Measurements from ENCODE around the gene LRRC59. TPM values are rescaled to one million over a fixed set of nuclear protein-coding genes. Genes with fewer than 3 reads are reported as not detected.

LRRC59 gene
- total RNA-seq, 1 donor from 2014 or later: 185 TPM

DNA sequence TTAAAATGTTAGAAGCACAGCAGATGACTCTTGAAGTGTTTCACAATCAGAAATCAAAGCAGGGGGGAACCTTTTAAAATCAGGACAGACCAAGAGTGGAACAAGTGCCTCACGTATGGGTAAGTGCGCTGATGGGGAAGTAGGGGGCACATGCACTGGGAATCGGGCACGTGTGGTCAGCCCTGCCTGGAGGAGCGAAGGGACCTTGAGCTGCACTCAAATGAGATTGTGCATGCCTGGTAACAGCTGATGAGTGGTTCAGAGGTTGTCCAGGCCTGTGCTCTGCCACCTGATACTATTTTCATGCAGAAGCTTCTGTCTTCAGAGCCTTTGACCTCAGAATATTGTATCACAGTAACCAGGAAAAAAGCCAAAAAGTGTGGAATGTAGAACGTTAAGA is 65.1 kb downstream of the LRRC59 start:
- FAIRE-seq (no peak), DNase-seq (ENCODE audit: low read depth) (no peak)
- H3K4me2 ChIP-seq (ENCODE audit: low read length): no peak overlapping the region
- H3K79me2 ChIP-seq (ENCODE audit: insufficient read depth, low read length): no peaks in the 10 kb centered on the region
- no peak overlapping the region for H3K9ac ChIP-seq (ENCODE audit: low read length)
- Mint-ChIP-seq H3K9me3 (ENCODE audit: unreplicated experiment) (no peaks in the 10 kb centered on the region), H3K27me3 (ENCODE audit: low read depth, unreplicated experiment) (peaks cover 25% of the 10 kb centered on the region), H3K4me1 (ENCODE audit: low read depth, unreplicated experiment) (peaks cover 1% of the 10 kb centered on the region), H3K36me3 (ENCODE audit: low read depth, unreplicated experiment) (peaks cover 1% of the 10 kb centered on the region), H3K27ac (ENCODE audit: unreplicated experiment) (no peak overlapping the region), H3K4me3 (ENCODE audit: unreplicated experiment) (no peak overlapping the region)
- no peak overlapping the region for H3K27ac ChIP-seq (ENCODE audit: low read depth, low read length)
- H3K27me3 ChIP-seq (ENCODE audit: insufficient read depth, low read length): no peaks in the 10 kb centered on the region
- no peaks in the 10 kb centered on the region for H4K20me1 ChIP-seq (ENCODE audit: insufficient read depth, low read length)
- H3K4me1 ChIP-seq (ENCODE audit: insufficient read depth, low read length): peaks cover 13% of the 10 kb centered on the region
- TF ChIP-seq EZH2 (IDR thresholded peaks at IDR 0.05; ENCODE audit: insufficient read depth, low read length): no peak
- TF ChIP-seq, protein P1, sequence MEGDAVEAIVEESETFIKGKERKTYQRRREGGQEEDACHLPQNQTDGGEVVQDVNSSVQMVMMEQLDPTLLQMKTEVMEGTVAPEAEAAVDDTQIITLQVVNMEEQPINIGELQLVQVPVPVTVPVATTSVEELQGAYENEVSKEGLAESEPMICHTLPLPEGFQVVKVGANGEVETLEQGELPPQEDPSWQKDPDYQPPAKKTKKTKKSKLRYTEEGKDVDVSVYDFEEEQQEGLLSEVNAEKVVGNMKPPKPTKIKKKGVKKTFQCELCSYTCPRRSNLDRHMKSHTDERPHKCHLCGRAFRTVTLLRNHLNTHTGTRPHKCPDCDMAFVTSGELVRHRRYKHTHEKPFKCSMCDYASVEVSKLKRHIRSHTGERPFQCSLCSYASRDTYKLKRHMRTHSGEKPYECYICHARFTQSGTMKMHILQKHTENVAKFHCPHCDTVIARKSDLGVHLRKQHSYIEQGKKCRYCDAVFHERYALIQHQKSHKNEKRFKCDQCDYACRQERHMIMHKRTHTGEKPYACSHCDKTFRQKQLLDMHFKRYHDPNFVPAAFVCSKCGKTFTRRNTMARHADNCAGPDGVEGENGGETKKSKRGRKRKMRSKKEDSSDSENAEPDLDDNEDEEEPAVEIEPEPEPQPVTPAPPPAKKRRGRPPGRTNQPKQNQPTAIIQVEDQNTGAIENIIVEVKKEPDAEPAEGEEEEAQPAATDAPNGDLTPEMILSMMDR (IDR thresholded peaks at IDR 0.05; ENCODE audit: insufficient read depth, low read depth, low read length): no peak
- H3K36me3 ChIP-seq (ENCODE audit: insufficient read depth, low read length): no peaks in the 10 kb centered on the region
- no peak overlapping the region for H2AFZ ChIP-seq (ENCODE audit: low read depth, low read length)
- no peaks in the 10 kb centered on the region for H3K9me3 ChIP-seq (ENCODE audit: insufficient read depth, low read depth, low read length)
- H3K4me3 ChIP-seq (ENCODE audit: insufficient read depth, low read depth, low read length): no peak overlapping the region

Other genes with a start within 250 kb of the LRRC59 start
- 73.6 and 75.9 TPM in 2 replicates for gene PPP1R9B, start 246.8 kb downstream of the LRRC59 start, total RNA-seq
- gene SGCA, start 231.5 kb downstream of the LRRC59 start, total RNA-seq: 0.32 TPM in 1 of 2 replicates, not detected in the other
- gene COL1A1, start 195.9 kb downstream of the LRRC59 start, total RNA-seq: 12,796 and 18,656 TPM in 2 replicates
- 18.3 and 28.2 TPM in 2 replicates for gene TMEM92, start 123.1 kb downstream of the LRRC59 start, total RNA-seq
- 41.0 and 47.3 TPM in 2 replicates for gene XYLT2, start 51.4 kb downstream of the LRRC59 start, total RNA-seq
- 57.3 and 60.3 TPM in 2 replicates for gene MRPL27, start 24.3 kb downstream of the LRRC59 start, total RNA-seq
- 3.0 and 3.1 TPM in 2 replicates for gene EME1, start 24.3 kb downstream of the LRRC59 start, total RNA-seq
- gene ACSF2, start 28.7 kb upstream of the LRRC59 start, total RNA-seq: 28.3 and 43.3 TPM in 2 replicates
- not detected in 2 replicates for gene CHAD, start 71.4 kb upstream of the LRRC59 start, total RNA-seq
- 18.8 and 21.6 TPM in 2 replicates for gene RSAD1, start 81.3 kb upstream of the LRRC59 start, total RNA-seq
- 0.99 and 1.4 TPM in 2 replicates for gene MYCBPAP, start 110.9 kb upstream of the LRRC59 start, total RNA-seq
- gene EPN3, start 135.2 kb upstream of the LRRC59 start, total RNA-seq: 0.24 and 1.7 TPM in 2 replicates
- gene SPATA20, start 149.7 kb upstream of the LRRC59 start, total RNA-seq: 32.0 and 35.9 TPM in 2 replicates
- 0.27 and 0.36 TPM in 2 replicates for gene CACNA1G, start 163.2 kb upstream of the LRRC59 start, total RNA-seq
- gene ABCC3, start 237.4 kb upstream of the LRRC59 start, total RNA-seq: 0.41 and 0.55 TPM in 2 replicates